Spleen (tissue), 7 donors: ENCODE data around the gene HADHA.

Experiments used
- POLR2A ChIP-seq, 3 donors: fragments of 450-650 bp; IDR thresholded peaks; one replicate each; pipeline ENCODE4 v1.5.1; 2017; ENCODE audit warnings: antibody characterized with exemption in 3 of 3, mild to moderate bottlenecking in 1 of 3
- POLR2AphosphoS5 ChIP-seq, 3 donors: sonication (generic); formaldehyde crosslinking; IDR thresholded peaks; one replicate each; pipeline ENCODE4 v1.5.1; 2017; ENCODE audit warnings: antibody characterized with exemption in 3 of 3
- TF ChIP-seq, protein P1 (sequence below), 11 experiments: fragments of 200-600 bp in 7 of 11; fragments of 450-650 bp in 4 of 11; sonication (generic) in 4 of 11; IDR thresholded peaks in 8 of 11; conservative IDR thresholded peaks in 3 of 11; 1 replicate in 7 of 11; 2 replicates in 4 of 11; pipeline versions ENCODE4 v1.4.0 to v1.8.0; 2016 to 2021; ENCODE audit warnings: antibody characterized with exemption in 11 of 11, inconsistent platforms in 4 of 11, mild to moderate bottlenecking in 1 of 11
- donor health status: DM: no; HTN: no; CAD: no; lungs with moderate emphysema.
- donor health status: DM: no; HTN: no; CAD: no.
- donor health status: DM: no; HTN: no; CAD: no.

DNA sequence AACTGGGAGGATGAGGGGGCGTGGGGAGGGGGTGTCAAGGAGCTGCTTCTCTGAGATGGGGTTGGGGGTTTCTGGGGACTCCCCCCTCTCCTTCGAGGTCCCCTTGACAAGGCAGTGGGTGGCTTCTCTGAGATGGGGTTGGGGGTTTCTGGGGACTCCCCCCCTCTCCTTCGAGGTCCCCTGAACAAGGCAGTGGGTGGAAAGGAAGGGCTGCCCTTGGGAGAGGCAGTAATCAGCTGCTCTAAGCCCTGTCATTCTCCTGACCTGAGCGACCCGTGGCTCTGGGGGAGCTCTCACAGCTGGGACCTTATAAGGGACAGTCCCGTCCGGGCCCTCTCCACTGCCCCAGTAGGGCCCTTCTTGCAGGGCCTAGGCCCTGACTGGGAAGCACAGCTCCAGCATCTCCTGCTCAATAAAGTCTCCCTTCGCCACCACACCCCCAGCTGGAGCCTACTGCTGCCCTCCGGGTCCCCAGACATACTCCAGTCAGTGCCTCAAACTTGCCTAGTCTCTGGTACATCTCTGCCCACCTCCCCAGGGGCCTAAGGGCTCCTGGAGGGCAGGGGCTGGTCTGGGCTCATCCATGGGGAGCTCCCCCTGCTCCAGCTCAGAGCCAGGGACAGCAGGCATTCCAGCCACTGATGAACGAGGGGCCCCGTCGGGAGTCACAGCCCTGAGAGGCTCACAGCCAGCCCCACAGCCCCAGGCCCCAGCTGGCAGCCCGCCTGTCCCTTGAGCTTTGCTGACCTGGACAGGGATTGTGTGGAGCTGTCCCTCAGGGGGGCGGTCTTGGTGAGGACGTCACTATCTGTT lies 68.8 kb downstream of the HADHA start:
- TF ChIP-seq, protein P1, sequence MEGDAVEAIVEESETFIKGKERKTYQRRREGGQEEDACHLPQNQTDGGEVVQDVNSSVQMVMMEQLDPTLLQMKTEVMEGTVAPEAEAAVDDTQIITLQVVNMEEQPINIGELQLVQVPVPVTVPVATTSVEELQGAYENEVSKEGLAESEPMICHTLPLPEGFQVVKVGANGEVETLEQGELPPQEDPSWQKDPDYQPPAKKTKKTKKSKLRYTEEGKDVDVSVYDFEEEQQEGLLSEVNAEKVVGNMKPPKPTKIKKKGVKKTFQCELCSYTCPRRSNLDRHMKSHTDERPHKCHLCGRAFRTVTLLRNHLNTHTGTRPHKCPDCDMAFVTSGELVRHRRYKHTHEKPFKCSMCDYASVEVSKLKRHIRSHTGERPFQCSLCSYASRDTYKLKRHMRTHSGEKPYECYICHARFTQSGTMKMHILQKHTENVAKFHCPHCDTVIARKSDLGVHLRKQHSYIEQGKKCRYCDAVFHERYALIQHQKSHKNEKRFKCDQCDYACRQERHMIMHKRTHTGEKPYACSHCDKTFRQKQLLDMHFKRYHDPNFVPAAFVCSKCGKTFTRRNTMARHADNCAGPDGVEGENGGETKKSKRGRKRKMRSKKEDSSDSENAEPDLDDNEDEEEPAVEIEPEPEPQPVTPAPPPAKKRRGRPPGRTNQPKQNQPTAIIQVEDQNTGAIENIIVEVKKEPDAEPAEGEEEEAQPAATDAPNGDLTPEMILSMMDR (IDR thresholded peaks at IDR 0.05 in 8 of 11, conservative IDR thresholded peaks at IDR 0.05 in 3 of 11) = no peak
- TF ChIP-seq POLR2A (IDR thresholded peaks at IDR 0.05) = no peak
- no peak for TF ChIP-seq POLR2AphosphoS5 (IDR thresholded peaks at IDR 0.05)
